MV-4-11 (cell line): ENCODE results near the gene ADAD2.

Experiments used
- DNase-seq: peaks from one replicate; lab custom pipeline; 2025; lab: John Stamatoyannopoulos, UW

ADAD2 gene

DNA sequence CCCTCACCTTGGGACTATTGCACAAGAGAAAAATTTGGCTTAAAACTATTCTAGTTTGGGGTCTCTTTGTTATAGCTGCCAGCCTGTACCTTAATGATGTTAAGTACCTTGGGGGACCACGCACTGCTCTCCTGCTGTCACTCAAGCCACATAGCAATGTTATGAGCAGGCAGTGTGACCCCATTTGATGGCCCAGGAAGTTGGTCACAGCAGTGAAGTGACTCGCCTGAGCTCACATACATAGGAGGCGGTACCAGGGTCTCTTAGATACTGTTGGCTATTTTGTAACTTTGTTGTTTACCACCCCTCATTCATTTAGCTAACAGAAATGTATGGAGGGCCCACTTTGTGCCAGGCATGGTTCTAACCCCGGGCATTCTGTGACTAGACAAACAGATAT lies 32.5 kb downstream of the ADAD2 start:
- no peak for DNase-seq

- DNase-seq, result no peak
Observed at GRCh38 chr16:84224554-84224953, 33.6 kb downstream of the ADAD2 start.

GRCh38 chr16:84225126-84225525 lies 34.2 kb downstream of the ADAD2 start:
- DNase-seq, result no peak

DNA sequence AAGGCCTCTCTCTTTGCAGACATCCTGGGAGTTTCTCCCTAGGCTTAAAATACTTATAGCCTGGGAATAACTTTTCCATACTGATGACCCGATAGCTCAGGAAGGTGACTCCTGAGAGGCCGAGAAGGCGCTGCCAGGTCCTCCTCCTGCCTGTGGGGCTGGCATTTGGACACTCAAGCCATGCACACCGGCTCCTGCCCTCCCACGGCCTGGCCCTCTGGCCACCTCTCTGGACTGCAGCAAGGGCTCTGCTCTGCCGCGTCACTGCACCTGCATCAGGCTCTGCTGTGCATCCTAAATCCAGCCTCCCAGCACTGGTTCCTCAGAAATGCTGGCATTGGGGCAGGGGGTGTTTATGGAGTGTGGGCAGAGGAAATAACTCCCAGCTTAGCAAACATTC lies 34.6 kb downstream of the ADAD2 start:
- DNase-seq, result no peak

DNA sequence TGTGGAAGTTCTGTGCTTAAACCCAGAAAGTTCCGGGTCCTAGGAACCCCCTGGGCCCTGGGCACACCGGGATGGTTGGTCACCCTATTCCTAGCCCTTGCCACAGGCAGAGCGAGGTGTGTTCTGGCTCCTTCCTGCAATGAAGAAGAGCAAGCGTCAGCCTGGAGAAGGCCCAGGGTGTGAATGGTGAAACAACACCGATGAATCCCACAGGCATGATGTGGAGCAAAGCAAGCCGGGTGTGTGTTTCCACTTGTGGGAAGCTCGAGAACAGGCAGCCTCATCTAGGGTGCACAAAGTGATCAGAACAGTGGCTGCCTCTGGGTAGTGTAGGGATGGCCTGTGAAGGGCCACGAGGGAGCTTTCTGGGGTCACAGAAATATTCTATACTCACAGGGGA lies 35.1 kb downstream of the ADAD2 start:
- no peak for DNase-seq

GRCh38 chr16:84227548-84227947 lies 36.6 kb downstream of the ADAD2 start:
- DNase-seq, result no peak

- peak; percentile 32 for DNase-seq
Observed at GRCh38 chr16:84228256-84228838, 37.4 kb downstream of the ADAD2 start.

DNA sequence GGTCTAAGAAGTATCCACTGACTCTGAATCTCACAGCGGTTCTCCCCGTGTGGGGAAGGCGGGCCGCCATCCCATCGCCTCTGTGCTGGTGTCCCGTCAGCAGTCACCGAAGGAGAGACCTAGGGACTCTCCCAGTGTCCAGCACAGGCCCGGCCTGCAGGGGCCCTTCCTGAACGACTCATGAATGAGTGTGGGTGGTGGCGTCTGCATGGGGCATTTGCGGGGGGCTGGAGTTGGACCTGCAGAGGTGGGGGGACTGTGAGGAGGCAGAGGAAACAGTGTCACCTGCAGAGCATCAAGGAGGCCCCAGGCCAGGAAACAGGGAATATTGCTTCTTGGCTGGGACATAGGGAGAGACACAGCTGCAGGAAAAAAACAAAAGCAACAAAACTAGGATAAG lies 38.5 kb downstream of the ADAD2 start:
- no peak for DNase-seq

DNA sequence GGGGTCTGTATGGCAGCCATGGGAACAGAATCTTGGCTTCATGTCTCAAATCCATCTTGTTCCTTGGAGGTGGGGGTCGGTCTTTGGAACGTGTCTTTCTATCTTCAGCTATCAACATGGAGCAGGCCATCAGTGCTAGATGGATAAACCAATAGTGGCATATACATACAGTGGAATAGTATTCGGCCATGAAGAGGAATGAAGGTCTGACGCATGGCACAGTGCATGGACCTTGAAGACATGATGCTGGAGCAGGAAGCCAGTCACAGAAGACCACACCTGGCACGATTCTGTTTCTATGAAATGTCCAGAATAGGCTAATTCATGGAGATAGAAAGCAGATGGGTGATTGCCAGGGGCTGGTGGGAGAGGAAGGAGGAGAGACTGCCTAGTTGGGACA lies 41.1 kb downstream of the ADAD2 start:
- no peak for DNase-seq

- no peak for DNase-seq
Observed at GRCh38 chr16:84232969-84233368, 42.0 kb downstream of the ADAD2 start.

- no peak for DNase-seq
Observed at GRCh38 chr16:84233748-84234147, 42.8 kb downstream of the ADAD2 start.

DNA sequence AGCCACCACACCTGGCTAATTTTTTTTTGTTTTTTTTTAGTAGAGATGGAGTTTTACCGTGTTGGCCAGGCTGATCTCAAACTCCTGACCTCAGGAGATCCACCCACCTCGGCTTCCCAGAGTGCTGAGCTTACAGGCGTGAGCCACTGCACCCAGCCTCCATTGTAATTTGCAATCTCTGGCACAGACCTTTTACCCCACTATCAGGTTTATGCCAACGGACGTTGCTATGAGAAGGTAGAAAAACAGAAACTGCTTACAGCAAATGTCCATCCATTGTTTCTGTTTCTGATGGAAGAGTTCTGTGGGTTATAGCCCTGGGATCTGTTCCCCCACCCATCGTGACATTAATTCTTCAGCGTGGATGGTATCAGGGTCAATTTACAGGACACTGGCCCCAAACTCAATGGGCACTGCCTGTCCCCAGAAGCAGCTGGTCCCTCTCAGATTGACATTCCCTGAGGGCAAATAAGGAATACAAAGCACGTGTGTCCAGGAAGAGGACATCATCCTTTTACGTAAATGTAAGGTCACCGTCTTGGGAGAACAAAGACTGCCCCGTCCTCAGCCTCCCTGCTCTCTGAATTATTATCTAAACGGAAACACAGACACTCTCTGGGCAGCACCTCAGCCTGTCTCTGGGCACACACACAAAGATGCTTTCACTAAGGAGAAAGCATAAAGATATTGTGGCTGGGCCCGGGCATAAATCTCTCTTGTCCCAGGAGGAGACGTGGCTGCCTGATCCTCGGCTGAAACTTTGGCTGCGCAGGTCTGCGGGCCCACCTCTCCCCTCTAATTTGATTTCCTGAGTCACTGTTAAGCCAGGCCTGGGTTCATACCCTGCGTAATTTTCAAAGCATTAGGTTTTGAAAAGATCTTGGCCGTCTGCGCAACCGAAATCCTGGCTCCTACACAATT lies 43.6 kb downstream of the ADAD2 start:
- no peak for DNase-seq

DNA sequence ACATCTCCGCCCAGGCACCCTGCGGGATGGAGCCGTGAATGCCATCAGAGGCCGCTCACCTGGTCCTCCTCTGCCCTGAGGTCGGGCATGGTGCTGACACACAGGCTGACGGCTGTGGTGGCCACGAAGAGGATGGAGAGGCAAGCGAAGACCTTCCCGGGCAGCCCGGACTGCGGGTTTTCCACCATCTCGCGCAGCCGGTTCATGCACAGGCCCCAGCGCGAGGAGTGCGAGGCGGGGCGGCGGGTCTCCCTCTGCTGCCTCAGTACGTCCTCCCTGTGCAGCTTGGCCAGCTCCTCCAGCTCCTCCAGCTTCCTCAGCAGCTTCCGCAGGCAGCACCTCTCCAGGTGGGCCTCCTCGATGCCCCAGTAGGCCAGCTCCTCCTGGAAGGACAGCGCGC lies 45.7 kb downstream of the ADAD2 start:
- no peak for DNase-seq

GRCh38 chr16:84237994-84238750 lies 47.2 kb downstream of the ADAD2 start:
- DNase-seq, result peak; percentile 66

DNA sequence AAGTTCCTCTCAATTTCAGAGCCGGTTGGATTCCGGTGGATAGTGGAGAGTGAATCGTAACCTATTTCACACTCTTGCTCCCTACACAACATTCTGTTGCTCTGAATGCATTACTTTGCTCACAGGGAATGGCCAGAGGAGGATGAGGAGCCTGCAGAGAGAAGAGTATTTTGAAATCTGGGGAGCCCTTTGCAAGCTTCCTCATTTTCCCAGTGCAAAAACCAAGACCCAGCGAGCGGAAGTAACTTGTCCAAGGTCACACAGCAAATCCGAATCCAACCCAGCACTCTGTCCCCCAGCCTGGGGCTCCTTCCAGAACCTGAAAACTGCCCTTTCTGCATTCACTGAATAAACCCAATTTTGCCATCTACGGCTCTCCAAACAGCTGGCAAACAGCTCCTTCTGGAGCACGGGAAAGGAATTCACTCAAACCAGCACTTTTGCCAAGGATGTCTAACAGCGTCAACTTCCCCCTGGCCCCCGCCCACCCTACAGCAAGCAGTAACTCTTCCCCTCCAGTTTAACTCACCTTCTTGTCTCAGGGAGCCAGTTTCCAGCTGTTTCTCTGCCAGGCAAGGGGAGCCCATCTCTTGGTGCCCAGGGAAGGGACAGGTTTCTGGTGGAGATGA lies 48.3 kb downstream of the ADAD2 start:
- DNase-seq, result peak; percentile 59

GRCh38 chr16:84239909-84240308 lies 49.0 kb downstream of the ADAD2 start, which contains the start of gene KCNG4:
TSS of gene KCNG4 (minus strand) at chr16:84240012. CDS start at chr16:84237485, 2,527 bp downstream.
- DNase-seq, result no peak

DNA sequence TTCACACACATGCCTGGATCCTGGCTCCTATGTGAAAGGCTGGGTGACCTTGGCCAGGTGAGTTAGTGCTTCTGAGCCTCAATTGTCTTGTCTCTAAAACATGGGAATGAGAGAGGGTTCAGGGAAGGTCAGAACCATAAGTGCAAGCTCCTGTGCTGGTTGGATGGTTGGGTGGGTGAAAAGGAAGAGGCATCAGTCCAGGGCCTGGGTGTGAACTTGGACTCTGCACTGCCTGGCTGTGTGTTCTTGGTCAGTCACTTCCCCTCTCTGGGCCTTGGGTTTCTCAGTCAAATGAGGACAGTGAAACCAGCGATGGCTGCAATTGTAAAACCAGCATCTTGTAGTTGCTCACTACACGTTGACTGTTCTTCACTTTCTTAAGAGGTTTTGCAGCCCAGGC lies 49.5 kb downstream of the ADAD2 start:
- no peak for DNase-seq

- no peak for DNase-seq
Observed at GRCh38 chr16:84241778-84242177, 50.8 kb downstream of the ADAD2 start.

GRCh38 chr16:84242839-84243238 lies 51.9 kb downstream of the ADAD2 start:
- no peak for DNase-seq

- no peak for DNase-seq
Observed at GRCh38 chr16:84243732-84244131, 52.8 kb downstream of the ADAD2 start.

DNA sequence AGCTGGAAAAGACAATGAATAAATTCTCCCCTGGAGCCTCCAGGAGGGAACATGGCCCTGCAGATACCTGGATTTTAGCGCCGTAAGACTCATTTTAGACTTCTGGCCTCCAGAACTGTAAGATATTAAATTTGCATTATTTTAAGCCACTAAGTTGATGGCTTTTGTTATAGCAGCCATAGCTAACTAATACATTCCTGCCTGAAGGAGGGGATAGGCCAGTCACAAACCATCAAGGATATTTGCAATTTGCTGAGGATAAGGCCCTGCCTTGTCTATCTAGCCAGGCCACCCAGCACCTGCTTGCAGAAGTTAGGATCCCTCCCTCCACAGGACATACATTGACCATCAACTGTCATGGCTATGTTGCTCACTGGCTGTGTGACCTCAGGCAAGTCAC lies 53.8 kb downstream of the ADAD2 start:
- no peak for DNase-seq

GRCh38 chr16:84245956-84246678 lies 55.2 kb downstream of the ADAD2 start:
- no peak for DNase-seq
